ENCODE data around the gene CHST15. TPM values are rescaled to one million over a fixed set of nuclear protein-coding genes. Genes with fewer than 3 reads are reported as not detected.

The CHST15 gene
- total and polyA plus RNA-seq, 8 donors: 4.8 to 17.3 (median 12.4) TPM

- no peak overlapping the region for H3K27ac ChIP-seq
- TF ChIP-seq CTCF (IDR thresholded peaks at IDR 0.05): no peak
- intact Hi-C loops (cut with DNase I): no loop called here
- H3K36me3 ChIP-seq: no peaks in the 10 kb centered on the region
- no peak for DNase-seq
- 72 to 75% methylated on average over 18 of the region's 18 CpGs for whole genome bisulfite sequencing, 2 donors
- H3K4me3 ChIP-seq: no peak overlapping the region
- H3K9me3 ChIP-seq: no peaks in the 10 kb centered on the region
- no peak for FAIRE-seq
- no peaks in the 10 kb centered on the region for H3K4me1 ChIP-seq
- no peaks in the 10 kb centered on the region for H3K27me3 ChIP-seq
- ATAC-seq: no peak
These were observed 6.4 kb downstream of the CHST15 start for GRCh38 chr10:124086787-124087671.

GRCh38 chr10:124086097-124086710, 7.2 kb downstream of the CHST15 start:
- Histone ChIP-seq H3K27me3 (no peaks in the 10 kb centered on the region), H3K9me3 (no peaks in the 10 kb centered on the region), H3K36me3 (no peaks in the 10 kb centered on the region), H3K4me3 (no peak overlapping the region), H3K4me1 (no peaks in the 10 kb centered on the region), H3K27ac (no peak overlapping the region)
- ATAC-seq (no peak), DNase-seq (no peak), FAIRE-seq (no peak)
- intact Hi-C loops (cut with DNase I): no loop called here
- TF ChIP-seq CTCF (IDR thresholded peaks at IDR 0.05): no peak
- WGBS, 2 donors: 83 to 85% methylated on average over 14 of the region's 14 CpGs

- no peaks in the 10 kb centered on the region for H3K4me1 ChIP-seq
- H3K4me3 ChIP-seq: no peak overlapping the region
- no peak for FAIRE-seq
- intact Hi-C loops (cut with DNase I): no loop called here
- 73 to 77% methylated on average over 7 of the region's 7 CpGs for WGBS, 2 donors
- no peak overlapping the region for H3K27ac ChIP-seq
- ATAC-seq: no peak
- no peak for TF ChIP-seq CTCF (IDR thresholded peaks at IDR 0.05)
- no peak for DNase-seq
- H3K9me3 ChIP-seq: no peaks in the 10 kb centered on the region
- H3K27me3 ChIP-seq: no peaks in the 10 kb centered on the region
- no peaks in the 10 kb centered on the region for H3K36me3 ChIP-seq
These were observed 7.7 kb downstream of the CHST15 start for GRCh38 chr10:124085680-124086079.

GRCh38 chr10:124084708-124085107, 8.7 kb downstream of the CHST15 start:
- Histone ChIP-seq H3K36me3 (no peaks in the 10 kb centered on the region), H3K4me1 (no peaks in the 10 kb centered on the region), H3K9me3 (no peaks in the 10 kb centered on the region), H3K27me3 (no peaks in the 10 kb centered on the region), H3K27ac (no peak overlapping the region), H3K4me3 (no peak overlapping the region)
- intact Hi-C loops (cut with DNase I): no loop called here
- 63 to 71% methylated on average over 9 of the region's 9 CpGs for WGBS, 2 donors
- ATAC-seq (no peak), DNase-seq (no peak), FAIRE-seq (no peak)
- no peak for TF ChIP-seq CTCF (IDR thresholded peaks at IDR 0.05)
